Stimulated activated CD4-positive, alpha-beta T cell treated with anti-CD3 and anti-CD28 coated beads, Interleukin-4, amount 100 ng/mL, for 4 hours (primary cell): ENCODE measurements around the gene CHST4.
A peak's percentile ranks its signal among the peaks of the same experiment; 100 is the strongest.
"Not testable (repeated sequence)": the region's sequence is repeated elsewhere in the genome, so short reads cannot be mapped to it uniquely, and the experiment has no call there.

Source experiments
- DNase-seq, 2 experiments: peaks; one replicate each; pipeline ENCODE4 v3.0.0-alpha.2; 2020

Gene CHST4

GRCh38 chr16:71526111-71526631 is at the start of gene CHST4:
Gene CHST4, plus strand, starts transcription at chr16:71526426. Its CDS starts 10,252 bp downstream, at chr16:71536678.
- DNase-seq: no peak

GRCh38 chr16:71476457-71477124 is 49.6 kb upstream of the CHST4 start:
- DNase-seq: no peak

- no peak for DNase-seq
Measured at GRCh38 chr16:71479420-71479819, 46.8 kb upstream of the CHST4 start.

GRCh38 chr16:71480956-71481355 is 45.3 kb upstream of the CHST4 start:
- DNase-seq: no peak

GRCh38 chr16:71482569-71482968 is 43.7 kb upstream of the CHST4 start:
- DNase-seq: no peak

GRCh38 chr16:71484006-71484893 is 42.0 kb upstream of the CHST4 start:
- DNase-seq: peak; percentile 61 to 79

GRCh38 chr16:71489122-71489521 is 37.1 kb upstream of the CHST4 start, which contains the start of gene ZNF19:
Gene ZNF19, minus strand, starts transcription at chr16:71489324. Its CDS starts 7,210 bp downstream, at chr16:71482114.
- DNase-seq: no peak

- DNase-seq: no peak
Measured at GRCh38 chr16:71490361-71490760, 35.9 kb upstream of the CHST4 start.

GRCh38 chr16:71491054-71491453 is 35.2 kb upstream of the CHST4 start:
- no peak for DNase-seq

GRCh38 chr16:71492786-71493185 is 33.4 kb upstream of the CHST4 start:
- DNase-seq: no peak

- DNase-seq: no peak
Measured at GRCh38 chr16:71493213-71493612, 33.0 kb upstream of the CHST4 start.

- no peak for DNase-seq
Measured at GRCh38 chr16:71498031-71498430, 28.2 kb upstream of the CHST4 start.

GRCh38 chr16:71499775-71500364 is 26.4 kb upstream of the CHST4 start:
- peak; percentile 3 to 23 for DNase-seq

GRCh38 chr16:71500964-71501363 is 25.3 kb upstream of the CHST4 start:
- DNase-seq: no peak

GRCh38 chr16:71501547-71501946 is 24.7 kb upstream of the CHST4 start:
- DNase-seq: no peak

- DNase-seq: not testable (repeated sequence)
Measured at GRCh38 chr16:71504051-71504450, 22.2 kb upstream of the CHST4 start.

- no peak for DNase-seq
Measured at GRCh38 chr16:71504901-71505300, 21.3 kb upstream of the CHST4 start.

GRCh38 chr16:71507061-71507460 is 19.2 kb upstream of the CHST4 start:
- DNase-seq: no peak

- DNase-seq: no peak
Measured at GRCh38 chr16:71513302-71513701, 12.9 kb upstream of the CHST4 start.

- no peak for DNase-seq
Measured at GRCh38 chr16:71514476-71514875, 11.8 kb upstream of the CHST4 start.

- DNase-seq: no peak
Measured at GRCh38 chr16:71515026-71515425, 11.2 kb upstream of the CHST4 start.

- no peak for DNase-seq
Measured at GRCh38 chr16:71520550-71520949, 5.7 kb upstream of the CHST4 start.
